Activated gamma-delta T cell treated with Interleukin-2 at 50 U/mL for 16 hours (primary cell): ENCODE measurements around the gene OFD1.

Experiments
- DNase-seq: peaks from one replicate; pipeline ENCODE4 v3.0.0-alpha.2; 2020

The OFD1 gene

DNA sequence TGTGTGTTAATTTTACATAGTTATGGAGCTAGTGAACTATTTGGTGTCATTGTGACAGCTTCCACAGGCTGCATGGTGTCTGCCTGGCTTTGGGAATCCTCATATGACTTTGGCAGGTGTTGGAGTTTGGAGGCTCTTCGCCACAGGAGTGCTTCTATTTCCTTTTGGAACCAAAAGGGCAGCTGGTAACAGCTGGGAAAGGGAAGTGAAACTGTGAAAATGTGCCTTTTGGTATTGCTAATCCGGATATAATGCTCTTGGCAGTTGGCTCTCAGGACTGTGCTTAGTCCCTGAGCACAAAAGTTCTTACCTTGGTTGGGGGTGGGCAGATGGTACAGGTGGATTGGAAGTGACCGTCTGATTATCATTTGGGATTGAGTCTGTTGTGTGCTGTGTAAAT, 18.1 kb downstream of the OFD1 start:
- DNase-seq, result no peak

GRCh38 chrX:13754765-13755164, 20.2 kb downstream of the OFD1 start:
- no peak for DNase-seq

- no peak for DNase-seq
Measured at GRCh38 chrX:13755254-13755653, 20.7 kb downstream of the OFD1 start.

- no peak for DNase-seq
Measured at GRCh38 chrX:13756381-13756780, 21.8 kb downstream of the OFD1 start.

- no peak for DNase-seq
Measured at GRCh38 chrX:13759152-13759718, 24.7 kb downstream of the OFD1 start.

DNA sequence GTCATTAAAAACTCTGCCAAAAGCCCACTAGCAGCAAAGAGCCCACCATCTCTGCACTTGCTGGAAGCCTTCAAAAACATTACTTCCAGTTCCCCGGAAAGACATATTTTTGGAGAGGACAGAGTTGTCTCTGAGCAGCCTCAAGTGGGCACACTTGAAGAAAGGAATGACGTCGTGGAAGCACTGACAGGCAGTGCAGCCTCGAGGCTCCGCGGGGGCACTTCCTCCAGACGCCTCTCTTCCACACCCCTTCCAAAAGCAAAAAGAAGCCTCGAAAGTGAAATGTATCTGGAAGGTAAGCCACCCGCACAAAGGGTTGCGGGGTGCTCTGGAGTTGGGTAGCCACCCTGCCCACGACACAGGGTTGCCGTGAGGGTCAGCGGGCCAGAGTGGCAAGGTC, 25.9 kb downstream of the OFD1 start:
- DNase-seq, result no peak

DNA sequence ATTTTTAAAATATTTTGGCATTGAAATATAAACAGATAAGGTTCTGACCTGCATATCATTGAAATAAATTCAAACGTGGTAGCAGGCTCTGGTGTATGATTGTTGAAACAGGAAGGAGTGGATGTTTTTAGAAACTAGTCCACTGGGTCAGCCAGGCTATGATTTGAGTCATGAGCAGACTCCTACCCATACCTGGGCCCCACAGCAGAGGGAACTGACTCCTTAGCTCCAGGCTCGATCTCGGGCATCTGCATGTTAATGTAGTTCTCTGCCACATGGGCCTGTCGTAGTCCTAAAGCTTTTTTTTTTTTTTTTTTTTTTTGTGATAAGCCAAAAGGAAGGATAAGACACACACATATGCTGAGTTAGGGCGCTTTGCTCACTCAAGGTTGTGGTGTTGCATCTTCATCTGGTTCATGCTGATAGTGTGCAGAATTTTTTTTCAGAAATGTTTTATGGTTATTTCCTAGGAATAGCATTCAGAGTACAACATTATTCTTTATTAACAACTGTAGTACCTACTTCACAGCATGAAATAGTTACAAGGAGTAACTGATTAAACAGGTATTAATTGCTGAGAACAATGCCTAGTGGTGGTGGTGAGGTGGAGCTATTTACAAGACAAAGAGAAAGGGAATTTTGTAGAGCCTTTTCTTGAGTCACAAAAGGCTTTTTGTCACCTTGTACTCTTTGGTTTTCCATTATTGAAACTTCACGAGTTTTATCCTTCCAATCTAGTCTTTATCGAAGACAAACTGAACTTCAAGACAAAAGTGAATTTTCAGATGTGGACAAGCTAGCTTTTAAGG, 27.3 kb downstream of the OFD1 start:
- no peak for DNase-seq

DNA sequence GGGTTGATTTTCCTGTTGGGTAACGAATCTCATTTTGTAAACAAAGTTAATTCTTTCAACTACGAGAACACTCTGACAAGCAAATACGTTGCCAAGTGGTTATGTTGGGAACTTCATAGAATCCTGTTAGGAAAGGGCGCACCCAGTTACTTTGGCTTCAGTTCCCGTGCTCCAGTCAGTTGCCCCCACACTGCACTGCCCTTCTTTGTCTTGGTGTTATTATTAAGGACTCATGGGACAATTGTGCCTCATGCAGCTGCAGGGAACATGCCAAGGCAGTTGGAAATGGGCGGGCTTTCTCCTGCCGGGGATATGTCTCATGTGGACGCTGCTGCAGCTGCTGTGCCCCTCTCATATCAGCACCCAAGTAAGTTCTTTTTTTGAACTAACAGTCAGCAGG, 28.9 kb downstream of the OFD1 start:
- DNase-seq, result no peak

- DNase-seq, result no peak
Measured at GRCh38 chrX:13764281-13764680, 29.7 kb downstream of the OFD1 start.

- no peak for DNase-seq
Measured at GRCh38 chrX:13764765-13765164, 30.2 kb downstream of the OFD1 start.

DNA sequence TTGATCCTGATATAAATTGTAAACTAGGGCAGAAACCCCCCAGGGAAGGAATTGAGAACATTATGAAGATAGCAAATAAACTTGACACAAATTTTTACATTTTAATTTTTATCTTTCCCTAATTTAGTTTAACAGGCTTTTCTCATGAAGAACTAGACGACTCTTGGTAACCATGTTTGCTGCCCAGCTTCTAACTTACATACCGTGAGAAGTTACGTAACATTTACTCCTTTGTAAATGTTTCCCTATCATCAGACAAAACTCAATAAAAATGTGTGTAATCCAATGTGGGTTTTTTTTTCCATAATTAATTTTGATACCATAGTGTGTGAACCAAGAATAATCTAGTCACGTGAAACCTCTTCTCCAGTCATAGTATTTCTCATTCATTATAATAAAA, 34.4 kb downstream of the OFD1 start:
- DNase-seq, result no peak

DNA sequence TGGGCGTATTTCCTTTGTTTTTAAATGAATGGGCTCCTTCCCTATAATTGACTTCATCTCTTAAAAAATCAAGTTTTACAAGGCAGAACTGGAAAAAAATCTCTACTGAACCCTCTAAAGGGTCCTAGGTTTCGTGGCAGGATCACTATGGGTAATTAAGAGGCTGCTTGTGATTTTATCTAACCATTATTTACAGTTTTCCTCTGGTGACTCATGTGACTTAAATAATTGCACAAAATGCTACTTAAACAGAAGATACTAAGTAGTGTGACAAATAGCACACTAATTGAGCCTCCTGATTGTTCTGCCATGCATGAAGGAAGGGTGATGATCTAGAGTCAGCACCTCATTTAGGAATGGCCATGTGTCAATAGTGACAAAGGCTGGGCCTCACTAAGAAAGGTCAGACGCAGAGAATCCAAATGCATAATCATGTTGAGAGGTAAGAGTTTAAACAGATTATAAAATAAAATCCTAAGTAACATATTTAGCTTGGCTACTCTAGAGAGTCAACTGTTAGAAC, 35.5 kb downstream of the OFD1 start:
- no peak for DNase-seq

DNA sequence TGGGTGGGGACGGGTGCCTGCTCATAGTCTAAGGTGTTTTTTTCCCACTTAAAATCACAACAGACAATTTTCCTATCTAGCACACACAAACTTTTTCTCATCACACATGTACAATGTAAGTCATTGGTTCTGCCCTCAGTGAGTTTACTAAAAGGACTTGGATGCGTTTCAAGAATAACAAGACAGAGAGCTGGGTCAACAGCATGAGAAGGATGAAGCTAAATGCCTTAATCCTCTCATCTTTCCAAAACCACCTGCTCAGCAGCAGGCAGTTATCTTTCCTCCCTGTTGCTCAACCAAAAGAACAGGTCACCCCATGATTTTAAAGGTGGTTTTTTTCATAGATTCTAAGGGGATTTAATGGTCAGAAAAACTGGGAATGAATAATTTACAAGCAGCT, 40.1 kb downstream of the OFD1 start:
- no peak for DNase-seq

DNA sequence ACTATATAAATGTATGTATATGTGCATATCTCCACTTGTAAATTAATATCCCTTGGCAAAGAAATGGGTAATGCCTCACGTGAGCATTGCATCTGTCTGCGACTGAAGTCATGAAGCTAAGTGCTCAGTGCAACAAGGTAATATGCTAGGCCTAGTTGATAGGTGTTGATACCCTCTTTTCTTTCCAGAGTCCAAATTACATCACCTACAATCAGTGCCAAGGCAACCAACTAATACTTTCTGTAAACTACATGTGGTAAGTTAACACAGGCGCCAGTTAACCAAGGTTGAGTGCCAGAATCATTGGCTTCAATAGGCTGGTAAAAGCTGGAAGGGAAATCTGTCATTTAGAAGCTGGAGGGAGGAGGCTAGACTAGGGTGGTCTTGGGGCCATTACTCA, 41.3 kb downstream of the OFD1 start:
- no peak for DNase-seq

GRCh38 chrX:13776387-13776786, 41.8 kb downstream of the OFD1 start:
- DNase-seq, result no peak

GRCh38 chrX:13778916-13779315, 44.4 kb downstream of the OFD1 start:
- DNase-seq, result no peak

GRCh38 chrX:13780868-13781427, 46.4 kb downstream of the OFD1 start:
- DNase-seq, result no peak

- no peak for DNase-seq
Measured at GRCh38 chrX:13786048-13786447, 51.5 kb downstream of the OFD1 start.

DNA sequence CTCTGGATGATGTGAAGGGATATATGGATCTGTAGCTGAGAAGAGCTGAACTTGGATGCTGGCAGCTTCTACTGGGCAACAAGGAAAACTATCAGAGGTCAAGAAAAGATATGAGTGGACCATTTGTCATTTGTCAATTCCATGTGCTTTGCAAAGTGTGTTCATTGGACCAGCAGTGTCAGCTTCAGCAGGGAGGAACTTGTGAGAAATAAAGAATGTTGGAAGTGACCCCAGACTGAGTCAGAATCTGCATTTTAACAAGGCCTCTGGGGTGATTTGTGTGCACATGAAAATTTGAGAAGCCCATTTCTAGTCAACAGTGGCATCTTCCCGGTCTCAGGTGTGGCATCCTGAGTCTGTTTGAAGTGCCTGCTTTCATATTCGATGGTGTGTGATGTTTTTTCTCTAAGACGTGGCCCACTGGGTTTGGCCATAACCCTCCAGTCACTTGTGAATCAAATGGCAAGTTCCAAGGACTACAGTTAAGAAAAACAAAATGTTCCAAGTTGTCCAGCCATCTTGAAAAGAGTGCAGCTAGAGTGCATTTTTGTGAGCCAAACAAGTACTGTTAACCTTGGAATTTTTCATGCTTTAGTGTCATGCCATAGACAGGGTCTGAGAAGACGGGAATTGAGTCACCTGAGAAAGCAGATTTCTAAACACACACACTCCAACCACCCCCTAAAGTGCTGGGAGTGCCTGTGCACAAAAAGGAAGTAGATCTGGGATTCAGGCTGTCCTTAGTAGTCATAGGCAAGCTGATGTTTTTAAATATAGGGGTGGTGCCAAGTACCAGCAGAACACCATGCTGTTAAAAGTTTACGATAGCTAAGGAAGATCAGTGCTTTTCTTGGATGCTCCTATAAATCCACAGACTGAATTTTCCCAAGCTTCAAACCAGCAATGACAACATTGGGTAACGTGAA, 55.9 kb downstream of the OFD1 start:
- no peak for DNase-seq

GRCh38 chrX:13791145-13791544, 56.6 kb downstream of the OFD1 start:
- DNase-seq, result no peak

- no peak for DNase-seq
Measured at GRCh38 chrX:13791559-13791958, 57.0 kb downstream of the OFD1 start.

GRCh38 chrX:13793897-13794296, 59.3 kb downstream of the OFD1 start:
- DNase-seq, result no peak

DNA sequence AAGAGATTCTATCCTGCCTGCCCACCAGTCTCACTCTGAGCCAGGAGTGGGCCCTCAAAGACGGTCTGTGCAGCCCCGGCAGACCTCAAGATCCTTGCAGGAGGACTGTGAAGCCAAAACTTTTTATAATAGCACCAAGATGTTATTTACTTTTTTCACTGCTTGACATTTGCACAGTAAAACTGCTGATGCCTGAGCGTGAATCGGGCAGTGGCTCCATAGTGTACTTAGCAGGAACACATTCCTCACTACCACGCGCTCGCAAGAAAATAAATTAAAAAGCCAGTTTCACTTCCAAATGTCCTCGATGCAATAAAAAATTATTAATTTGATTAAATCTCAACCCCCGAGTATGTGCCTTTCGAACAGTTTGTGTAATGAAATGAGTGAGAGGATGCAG, 59.9 kb downstream of the OFD1 start:
- no peak for DNase-seq
